ENCODE measurements around the gene DLK2.
"Not testable (repeated sequence)": the region's sequence is repeated elsewhere in the genome, so short reads cannot be mapped to it uniquely, and the experiment has no call there.

Gene DLK2

GRCh38 chr6:43416935-43417334 is 38.4 kb downstream of the DLK2 start:
- Mint-ChIP-seq H3K4me1 (no peaks in the 10 kb centered on the region), H3K9me3 (peaks cover 11% of the 10 kb centered on the region), H3K27me3 (ENCODE audit: low read depth, poor library complexity) (peaks cover 62% of the 10 kb centered on the region), H3K27ac (no peak overlapping the region), H3K4me3 (no peak overlapping the region), H3K36me3 (ENCODE audit: low read depth) (no peaks in the 10 kb centered on the region)
- DNase-seq: no peak
- no peak for TF ChIP-seq CTCF (IDR thresholded peaks at IDR 0.05)

- H3K4me1 Mint-ChIP-seq; DNase-seq; H3K27ac Mint-ChIP-seq; H3K4me3 Mint-ChIP-seq; H3K36me3 Mint-ChIP-seq (ENCODE audit: low read depth); H3K9me3 Mint-ChIP-seq: not testable (repeated sequence)
- H3K27me3 Mint-ChIP-seq (ENCODE audit: low read depth, poor library complexity): peaks cover 72% of the 10 kb centered on the region
These were observed 40.1 kb downstream of the DLK2 start for GRCh38 chr6:43415275-43415674.

GRCh38 chr6:43413002-43413401 is 42.3 kb downstream of the DLK2 start:
- H3K4me1 Mint-ChIP-seq: no peaks in the 10 kb centered on the region
- no peak for DNase-seq
- H3K36me3 Mint-ChIP-seq (ENCODE audit: low read depth): peaks cover 4% of the 10 kb centered on the region
- H3K27ac Mint-ChIP-seq: no peak overlapping the region
- no peak for TF ChIP-seq CTCF (IDR thresholded peaks at IDR 0.05)
- H3K27me3 Mint-ChIP-seq (ENCODE audit: low read depth, poor library complexity): peaks cover 64% of the 10 kb centered on the region
- no peaks in the 10 kb centered on the region for H3K9me3 Mint-ChIP-seq
- no peak overlapping the region for H3K4me3 Mint-ChIP-seq

- no peak for DNase-seq
- H3K27me3 Mint-ChIP-seq (ENCODE audit: low read depth, poor library complexity): peaks cover 60% of the 10 kb centered on the region
- H3K4me1 Mint-ChIP-seq: no peaks in the 10 kb centered on the region
- no peak overlapping the region for H3K27ac Mint-ChIP-seq
- H3K9me3 Mint-ChIP-seq: no peaks in the 10 kb centered on the region
- no peak for TF ChIP-seq CTCF (IDR thresholded peaks at IDR 0.05)
- no peak overlapping the region for H3K4me3 Mint-ChIP-seq
- peaks cover 5% of the 10 kb centered on the region for H3K36me3 Mint-ChIP-seq (ENCODE audit: low read depth)
These were observed 42.8 kb downstream of the DLK2 start for GRCh38 chr6:43412541-43412940.

- H3K27ac Mint-ChIP-seq, DNase-seq, H3K4me1 Mint-ChIP-seq, H3K4me3 Mint-ChIP-seq, H3K9me3 Mint-ChIP-seq: not testable (repeated sequence)
- Mint-ChIP-seq H3K27me3 (ENCODE audit: low read depth, poor library complexity) (peaks cover 46% of the 10 kb centered on the region), H3K36me3 (ENCODE audit: low read depth) (peaks cover 16% of the 10 kb centered on the region)
These were observed 44.6 kb downstream of the DLK2 start for GRCh38 chr6:43410776-43411175.

GRCh38 chr6:43408259-43408658 is 47.1 kb downstream of the DLK2 start:
- H3K36me3 Mint-ChIP-seq (ENCODE audit: low read depth): peaks cover 16% of the 10 kb centered on the region
- no peak for DNase-seq
- H3K27ac Mint-ChIP-seq: peak overlapping the region; percentile 12
- H3K9me3 Mint-ChIP-seq: no peaks in the 10 kb centered on the region
- H3K4me3 Mint-ChIP-seq: no peak overlapping the region
- H3K4me1 Mint-ChIP-seq: no peaks in the 10 kb centered on the region
- peaks cover 49% of the 10 kb centered on the region for H3K27me3 Mint-ChIP-seq (ENCODE audit: low read depth, poor library complexity)
- TF ChIP-seq CTCF (IDR thresholded peaks at IDR 0.05): no peak

- no peak for DNase-seq
- TF ChIP-seq CTCF (IDR thresholded peaks at IDR 0.05): no peak
- Mint-ChIP-seq H3K27me3 (ENCODE audit: low read depth, poor library complexity) (peaks cover 53% of the 10 kb centered on the region), H3K27ac (no peak overlapping the region), H3K36me3 (ENCODE audit: low read depth) (peaks cover 16% of the 10 kb centered on the region), H3K4me1 (no peaks in the 10 kb centered on the region), H3K4me3 (no peak overlapping the region), H3K9me3 (no peaks in the 10 kb centered on the region)
These were observed 48.1 kb downstream of the DLK2 start for GRCh38 chr6:43407296-43407695.
